ENCODE results near the gene HSBP1.

- TF ChIP-seq MAFK (IDR thresholded peaks at IDR 0.05; ENCODE audit: low read length) (no peak), ZNF354B (CRISPR knock-in tag; IDR thresholded peaks at IDR 0.05) (no peak), ZNF280B (CRISPR knock-in tag; IDR thresholded peaks at IDR 0.05) (no peak), CTCF (IDR thresholded peaks at IDR 0.05 in 2 of 3, conservative IDR thresholded peaks at IDR 0.05 in 1 of 3; ENCODE audit: insufficient read depth in 2 of 3, low read depth in 1 of 3, low read length in 3 of 3) (peak in 2 of 3 experiments; percentile 12 to 14; a peak in 1 of 6 replicates), CHD7 (IDR thresholded peaks at IDR 0.05; ENCODE audit: low read depth, low read length) (no peak), NCOA6 (IDR thresholded peaks at IDR 0.05) (no peak), IRF2 (CRISPR knock-in tag; IDR thresholded peaks at IDR 0.05) (no peak), ZNF589 (CRISPR knock-in tag; IDR thresholded peaks at IDR 0.05; ENCODE audit: low read depth) (no peak), ZNF609 (CRISPR knock-in tag; IDR thresholded peaks at IDR 0.05; ENCODE audit: borderline replicate concordance) (no peak), SAFB2 (IDR thresholded peaks at IDR 0.05; ENCODE audit: borderline replicate concordance, low read depth, low read length, severe bottlenecking) (no peak), GATAD2A (IDR thresholded peaks at IDR 0.05) (no peak)
These were observed 15.4 kb upstream of the HSBP1 start for GRCh38 chr16:83792391-83792790.

All from K562 (cell line).